GM23248 (cell line): Measurements from ENCODE around the gene GCN1. TPM values are rescaled to one million over a fixed set of nuclear protein-coding genes. Genes with fewer than 3 reads are reported as not detected.

Source experiments
- DNase-seq: peaks from one replicate; pipeline ENCODE4 v3.0.0-alpha.2; 2015
- H2AFZ ChIP-seq: fragments of 200-600 bp; sonication (generic); 2 replicates; pipeline ENCODE4 v1.6.1; 2016; ENCODE audit warnings: antibody characterized with exemption
- H3F3A ChIP-seq: fragments of 200-600 bp; sonication (generic); 2 replicates; pipeline ENCODE4 v1.6.1; 2016; ENCODE audit warnings: mild to moderate bottlenecking, antibody characterized with exemption, mixed run types; ENCODE audit not compliant: insufficient read depth
- H3K27ac ChIP-seq: fragments of 200-600 bp; sonication (generic); 2 replicates; pipeline ENCODE4 v1.5.1; 2016; ENCODE audit warnings: mild to moderate bottlenecking
- H3K27me3 ChIP-seq: fragments of 200-600 bp; sonication (generic); replicated peaks from 2 replicates; pipeline ENCODE4 v1.6.1; 2016; ENCODE audit warnings: mild to moderate bottlenecking; ENCODE audit not compliant: insufficient read depth
- H3K36me3 ChIP-seq: fragments of 200-600 bp; sonication (generic); 2 replicates; pipeline ENCODE4 v1.6.1; 2016; ENCODE audit warnings: low read depth, mild to moderate bottlenecking
- H3K4me1 ChIP-seq: fragments of 200-600 bp; sonication (generic); 2 replicates; pipeline ENCODE4 v1.6.1; 2016; ENCODE audit warnings: mild to moderate bottlenecking; ENCODE audit not compliant: insufficient read depth
- H3K4me2 ChIP-seq: fragments of 200-600 bp; sonication (generic); one replicate; pipeline ENCODE4 v1.6.1; 2016; ENCODE audit warnings: mild to moderate bottlenecking; ENCODE audit not compliant: unreplicated experiment
- H3K4me3 ChIP-seq: fragments of 200-600 bp; sonication (generic); 2 replicates; pipeline ENCODE4 v1.5.1; 2016; ENCODE audit warnings: mild to moderate bottlenecking
- H3K79me2 ChIP-seq: fragments of 200-600 bp; sonication (generic); 2 replicates; pipeline ENCODE4 v1.6.1; 2016; ENCODE audit warnings: mild to moderate bottlenecking; ENCODE audit not compliant: insufficient read depth
- H3K9ac ChIP-seq: fragments of 200-600 bp; sonication (generic); 2 replicates; pipeline ENCODE4 v1.6.1; 2016; ENCODE audit warnings: mild to moderate bottlenecking
- H3K9me2 ChIP-seq: fragments of 200-600 bp; sonication (generic); 2 replicates; pipeline ENCODE4 v1.6.1; 2016; ENCODE audit warnings: mixed run types, mild to moderate bottlenecking, moderate library complexity; ENCODE audit not compliant: insufficient read depth
- H3K9me3 ChIP-seq: fragments of 200-600 bp; sonication (generic); one replicate; pipeline ENCODE4 v1.6.1; 2017; ENCODE audit warnings: low read depth
- H4K20me1 ChIP-seq: fragments of 200-600 bp; sonication (generic); 2 replicates; pipeline ENCODE4 v1.6.0; 2016; ENCODE audit not compliant: insufficient read depth
- EZH2 ChIP-seq: fragments of 200-600 bp; sonication (generic); IDR thresholded peaks from 2 replicates; pipeline ENCODE4 v1.6.1; 2018; ENCODE audit warnings: antibody characterized with exemption, mild to moderate bottlenecking; ENCODE audit not compliant: insufficient read depth, poor library complexity, severe bottlenecking
- EZH2phosphoT487 ChIP-seq: fragments of 200-600 bp; sonication (generic); IDR thresholded peaks from 2 replicates; pipeline ENCODE4 v1.6.1; 2018; ENCODE audit warnings: antibody characterized with exemption, moderate library complexity, mild to moderate bottlenecking, low read depth; ENCODE audit not compliant: insufficient read depth
- WGBS, 2 experiments: methylation state at CpG; one replicate each; pipeline ENCODE4 v1.1.6; 2015 to 2017; ENCODE audit warnings: low lambda C conversion rate in 2 of 2, low coverage in 1 of 2; ENCODE audit errors: missing lambda C conversion rate in 2 of 2; 5-methylcytosine and 5-hydroxymethylcytosine counted together
- in situ Hi-C: fragments of 300-500 bp; cut with MboI; formaldehyde crosslinking; loops from 2 replicates; pipeline ENCODE4 v1.15.0; 2020
- polyA plus RNA-seq: library from polyadenylated mRNA; unstranded; fragments of >200 nt; fragmentation: Nextera tagmentation; extraction: Ambion mirVana; gene quantifications from 2 replicates; pipeline ENCODE4 v1.2.1, GENCODE V29; 2016
- total RNA-seq: library from RNA; depleted of rRNA; stranded (reverse); fragments of >200 nt; shearing (Covaris generic); gene quantifications from 2 replicates; pipeline ENCODE4 v1.2.3, GENCODE V29; 2014

The GCN1 gene
- total and polyA plus RNA-seq, 2 experiments from 2014 or later, result 24.2 to 74.8 TPM

GRCh38 chr12:120223458-120224303 lies 29.2 kb upstream of the GCN1 start:
- Histone ChIP-seq H3F3A (peaks cover 28% of the 10 kb centered on the region), H3K79me2 (peaks cover 100% of the 10 kb centered on the region), H3K4me2 (no peak overlapping the region), H3K4me3 (no peak overlapping the region), H3K9me3 (no peaks in the 10 kb centered on the region), H2AFZ (no peak overlapping the region), H3K27me3 (no peaks in the 10 kb centered on the region), H3K27ac (0 out of 2 replicates have a peak overlapping the region, but pooled peaks have one; percentile 50), H3K9ac (peak overlapping the region; percentile 16; the same call in 1 of the 2 replicates), H3K9me2 (no peaks in the 10 kb centered on the region), H3K36me3 (peaks cover 27% of the 10 kb centered on the region), H3K4me1 (peaks cover 17% of the 10 kb centered on the region), H4K20me1 (no peaks in the 10 kb centered on the region)
- in situ Hi-C loops, result loop anchor here (10.0 kb wide), 1 partner anchor 51 kb away; no protein-coding TSS in a partner anchor
- DNase-seq, result peak; percentile 44
- 81 to 85% methylated on average over 15 to 19 of the region's 19 CpGs for WGBS, 2 experiments
- TF ChIP-seq EZH2phosphoT487 (no peak), EZH2 (no peak)

GRCh38 chr12:120222288-120222832 lies 27.8 kb upstream of the GCN1 start:
- Histone ChIP-seq H3K9me2 (no peaks in the 10 kb centered on the region), H3K4me2 (no peak overlapping the region), H2AFZ (no peak overlapping the region), H3K4me1 (peaks cover 11% of the 10 kb centered on the region; the same call in 1 of the 2 replicates), H3K79me2 (peaks cover 100% of the 10 kb centered on the region), H3K36me3 (peaks cover 38% of the 10 kb centered on the region), H4K20me1 (no peaks in the 10 kb centered on the region), H3K9me3 (no peaks in the 10 kb centered on the region), H3F3A (peaks cover 23% of the 10 kb centered on the region), H3K27ac (no peak overlapping the region), H3K9ac (no peak overlapping the region), H3K4me3 (no peak overlapping the region), H3K27me3 (no peaks in the 10 kb centered on the region)
- DNase-seq, result no peak
- 82 to 88% methylated on average over 12 of the region's 12 CpGs for WGBS, 2 experiments
- TF ChIP-seq EZH2, result no peak
- TF ChIP-seq EZH2phosphoT487, result no peak
- in situ Hi-C loops, result loop anchor here (10.0 kb wide), 1 partner anchor 52 kb away; no protein-coding TSS in a partner anchor

GRCh38 chr12:120221576-120221900 lies 27.0 kb upstream of the GCN1 start:
- Histone ChIP-seq H3K27me3 (no peaks in the 10 kb centered on the region), H4K20me1 (no peaks in the 10 kb centered on the region), H3K9me3 (no peaks in the 10 kb centered on the region), H3K36me3 (peaks cover 38% of the 10 kb centered on the region), H3K79me2 (peaks cover 100% of the 10 kb centered on the region), H2AFZ (no peak overlapping the region), H3K27ac (no peak overlapping the region), H3K4me3 (no peak overlapping the region), H3K4me1 (peaks cover 8% of the 10 kb centered on the region; the same call in 1 of the 2 replicates), H3K9me2 (no peaks in the 10 kb centered on the region), H3K9ac (no peak overlapping the region), H3F3A (0 out of 2 replicates have a peak, but pooled peaks cover 15% of the 10 kb centered on the region), H3K4me2 (no peak overlapping the region)
- DNase-seq, result no peak
- TF ChIP-seq EZH2, result no peak
- TF ChIP-seq EZH2phosphoT487, result no peak
- 92 to 97% methylated on average over 12 to 13 of the region's 13 CpGs for WGBS, 2 experiments
- in situ Hi-C loops, result loop anchor here (10.0 kb wide), 1 partner anchor 53 kb away; no protein-coding TSS in a partner anchor

GRCh38 chr12:120220838-120221575 lies 26.5 kb upstream of the GCN1 start:
- Histone ChIP-seq H3K9me3 (no peaks in the 10 kb centered on the region), H4K20me1 (no peaks in the 10 kb centered on the region), H3K79me2 (peaks cover 100% of the 10 kb centered on the region), H3K27me3 (no peaks in the 10 kb centered on the region), H3K4me3 (no peak overlapping the region), H3F3A (0 out of 2 replicates have a peak, but pooled peaks cover 11% of the 10 kb centered on the region), H3K9me2 (no peaks in the 10 kb centered on the region), H3K4me2 (no peak overlapping the region), H2AFZ (no peak overlapping the region), H3K27ac (no peak overlapping the region; the same call in 1 of the 2 replicates), H3K9ac (peak overlapping the region; percentile 21; the same call in 1 of the 2 replicates), H3K4me1 (peaks cover 8% of the 10 kb centered on the region; the same call in 1 of the 2 replicates), H3K36me3 (peaks cover 38% of the 10 kb centered on the region)
- in situ Hi-C loops, result loop anchor here (10.0 kb wide), 1 partner anchor 54 kb away; no protein-coding TSS in a partner anchor
- TF ChIP-seq EZH2phosphoT487, result no peak
- 62 to 67% methylated on average over 9 to 10 of the region's 10 CpGs for WGBS, 2 experiments
- DNase-seq, result no peak
